Natural killer cell (primary cell): ENCODE measurements around the gene TYRO3. TPM values are rescaled to one million over a fixed set of nuclear protein-coding genes. Genes with fewer than 3 reads are reported as not detected.

Experiments used
- ATAC-seq, 3 donors: fragments of 150-1000 bp in 2 of 3; fragments of 200-7000 bp in 1 of 3; cut with Tn5 transposase; 1 replicate in 1 of 3; 2 replicates in 2 of 3; pipeline ENCODE4 v1.10.0; 2021; ENCODE audit warnings: mild to moderate bottlenecking in 2 of 3, moderate library complexity in 2 of 3
- DNase-seq, 2 donors: peaks; one replicate each; pipeline versions ENCODE4 v3.0.0 to v3.0.0-alpha.2; 2013 to 2021; ENCODE audit warnings: mixed read lengths in 1 of 2
- H3K27ac ChIP-seq: one replicate; pipeline ENCODE4 v1.5.1; 2013; ENCODE audit warnings: mild to moderate bottlenecking, low read length
- H3K27me3 ChIP-seq: one replicate; pipeline ENCODE4 v1.6.1; 2013; ENCODE audit warnings: low read length; ENCODE audit not compliant: control insufficient read depth, insufficient read depth
- H3K36me3 ChIP-seq: one replicate; pipeline ENCODE4 v1.6.1; 2013; ENCODE audit warnings: low read length; ENCODE audit not compliant: control insufficient read depth, insufficient read depth
- H3K4me1 ChIP-seq: one replicate; pipeline ENCODE4 v1.6.1; 2013; ENCODE audit warnings: low read length; ENCODE audit not compliant: control insufficient read depth, insufficient read depth
- H3K4me3 ChIP-seq: one replicate; pipeline ENCODE4 v1.5.1; 2013; ENCODE audit warnings: low read length
- H3K9me3 ChIP-seq: one replicate; pipeline ENCODE4 v1.6.1; 2013; ENCODE audit warnings: low read length; ENCODE audit not compliant: control insufficient read depth, insufficient read depth
- H3K27ac Mint-ChIP-seq, 2 donors: one replicate each; pipeline ENCODE4 v1.8.0; 2022; ENCODE audit warnings: mild to moderate bottlenecking in 2 of 2, mixed read lengths in 2 of 2, moderate library complexity in 1 of 2
- H3K27me3 Mint-ChIP-seq, 2 donors: one replicate each; pipeline ENCODE4 v1.8.0; 2022; ENCODE audit warnings: low read depth in 2 of 2, mixed read lengths in 2 of 2
- H3K36me3 Mint-ChIP-seq: one replicate; pipeline ENCODE4 v1.8.0; 2022; ENCODE audit warnings: mixed read lengths
- H3K4me1 Mint-ChIP-seq, 2 donors: one replicate each; pipeline ENCODE4 v1.8.0; 2022; ENCODE audit warnings: mixed read lengths in 2 of 2
- H3K4me3 Mint-ChIP-seq: one replicate; pipeline ENCODE4 v1.8.0; 2022; ENCODE audit warnings: mild to moderate bottlenecking, moderate library complexity, mixed read lengths
- H3K9me3 Mint-ChIP-seq, 2 donors: one replicate each; pipeline ENCODE4 v1.8.0; 2022; ENCODE audit warnings: mixed read lengths in 2 of 2
- CTCF ChIP-seq: fragments of 200-600 bp; IDR thresholded peaks from one replicate; pipeline ENCODE4 v1.8.0; 2022; ENCODE audit warnings: antibody characterized with exemption
- WGBS: methylation state at CpG from one replicate; pipeline ENCODE4 v1.1.7; 2013; ENCODE audit warnings: missing lambda C conversion rate; ENCODE audit not compliant: insufficient coverage; 5-methylcytosine and 5-hydroxymethylcytosine counted together
- intact Hi-C: fragments of 100-400 bp; cut with micrococcal nuclease; formaldehyde crosslinking; loops from one replicate; pipeline ENCODE4 v1.14.2; 2022
- total RNA-seq, 4 donors: library from RNA; stranded (reverse); fragments of 120-200 nt in 1 of 4; gene quantifications; one replicate each; pipeline versions ENCODE4 v1.2.3 to v1.2.4, GENCODE V29; 2013 to 2022

Gene TYRO3
- total RNA-seq, 3 donors from 2014 or later (not counting 1 experiment from before 2014, with no cell fraction given) = 0.25 to 0.80 (median 0.36) TPM

- intact Hi-C loops = no loop called here
- no peak overlapping the region for H3K27ac ChIP-seq
- H3K4me1 Mint-ChIP-seq = no peaks in the 10 kb centered on the region
- no peaks in the 10 kb centered on the region for H3K4me1 ChIP-seq
- H3K36me3 Mint-ChIP-seq = no peaks in the 10 kb centered on the region
- no peak overlapping the region for H3K27ac Mint-ChIP-seq
- H3K9me3 ChIP-seq = no peaks in the 10 kb centered on the region
- peaks cover 6% of the 10 kb centered on the region for H3K27me3 ChIP-seq
- WGBS = 89% methylated on average over 9 of the region's 9 CpGs
- no peak overlapping the region for H3K4me3 ChIP-seq
- peaks cover 0 to 5% of the 10 kb centered on the region in 2 donors for H3K27me3 Mint-ChIP-seq
- no peaks in the 10 kb centered on the region for H3K36me3 ChIP-seq
- TF ChIP-seq CTCF = no peak
- no peak overlapping the region for H3K4me3 Mint-ChIP-seq
- DNase-seq (no peak), ATAC-seq (no peak)
- H3K9me3 Mint-ChIP-seq = no peaks in the 10 kb centered on the region
Measured at GRCh38 chr15:41566121-41566885, 7.3 kb downstream of the TYRO3 start.

- no peak overlapping the region for H3K4me3 ChIP-seq
- H3K27me3 ChIP-seq = no peaks in the 10 kb centered on the region
- H3K27ac Mint-ChIP-seq = no peak overlapping the region
- DNase-seq (no peak), ATAC-seq (no peak)
- intact Hi-C loops = no loop called here
- H3K4me1 ChIP-seq = no peaks in the 10 kb centered on the region
- TF ChIP-seq CTCF = no peak
- H3K9me3 Mint-ChIP-seq = no peaks in the 10 kb centered on the region
- no peaks in the 10 kb centered on the region for H3K9me3 ChIP-seq
- H3K36me3 Mint-ChIP-seq = no peaks in the 10 kb centered on the region
- no peaks in the 10 kb centered on the region for H3K4me1 Mint-ChIP-seq
- H3K27me3 Mint-ChIP-seq = peaks cover 0 to 5% of the 10 kb centered on the region in 2 donors
- 94% methylated on average over 3 of the region's 6 CpGs for WGBS
- H3K27ac ChIP-seq = no peak overlapping the region
- H3K4me3 Mint-ChIP-seq = no peak overlapping the region
- no peaks in the 10 kb centered on the region for H3K36me3 ChIP-seq
Measured at GRCh38 chr15:41567261-41567660, 8.2 kb downstream of the TYRO3 start.

- Mint-ChIP-seq H3K36me3 (no peaks in the 10 kb centered on the region), H3K4me3 (no peak overlapping the region), H3K9me3 (no peaks in the 10 kb centered on the region), H3K4me1 (no peaks in the 10 kb centered on the region), H3K27me3 (peaks cover 0 to 5% of the 10 kb centered on the region in 2 donors), H3K27ac (no peak overlapping the region)
- TF ChIP-seq CTCF = no peak
- no peaks in the 10 kb centered on the region for H3K27me3 ChIP-seq
- H3K4me1 ChIP-seq = no peaks in the 10 kb centered on the region
- H3K9me3 ChIP-seq = no peaks in the 10 kb centered on the region
- no peak overlapping the region for H3K4me3 ChIP-seq
- ATAC-seq (no peak), DNase-seq (peak in 1 of 2 donors; percentile 18)
- WGBS = 96% methylated on average over 3 of the region's 4 CpGs
- H3K27ac ChIP-seq = no peak overlapping the region
- no peaks in the 10 kb centered on the region for H3K36me3 ChIP-seq
- intact Hi-C loops = no loop called here
Measured at GRCh38 chr15:41567862-41568261, 8.8 kb downstream of the TYRO3 start.
